Fibroblast of pulmonary artery (primary cell): ENCODE measurements around the gene TMEM63C.

Experiments used
- DNase-seq: peaks from one replicate; pipeline ENCODE4 v3.0.0-alpha.2; 2010; ENCODE audit warnings: low read depth
- H3K4me3 ChIP-seq: replicated peaks from 2 replicates; pipeline ENCODE4 v1.5.1; 2011; ENCODE audit warnings: low read depth, mild to moderate bottlenecking, control low read depth, low read length, moderate library complexity
- TF ChIP-seq, protein P1 (sequence below): IDR thresholded peaks from 2 replicates; pipeline ENCODE4 v1.5.1; 2011; ENCODE audit warnings: mild to moderate bottlenecking, control low read depth, low read length, inconsistent platforms; ENCODE audit errors: missing control alignments

The TMEM63C gene

DNA sequence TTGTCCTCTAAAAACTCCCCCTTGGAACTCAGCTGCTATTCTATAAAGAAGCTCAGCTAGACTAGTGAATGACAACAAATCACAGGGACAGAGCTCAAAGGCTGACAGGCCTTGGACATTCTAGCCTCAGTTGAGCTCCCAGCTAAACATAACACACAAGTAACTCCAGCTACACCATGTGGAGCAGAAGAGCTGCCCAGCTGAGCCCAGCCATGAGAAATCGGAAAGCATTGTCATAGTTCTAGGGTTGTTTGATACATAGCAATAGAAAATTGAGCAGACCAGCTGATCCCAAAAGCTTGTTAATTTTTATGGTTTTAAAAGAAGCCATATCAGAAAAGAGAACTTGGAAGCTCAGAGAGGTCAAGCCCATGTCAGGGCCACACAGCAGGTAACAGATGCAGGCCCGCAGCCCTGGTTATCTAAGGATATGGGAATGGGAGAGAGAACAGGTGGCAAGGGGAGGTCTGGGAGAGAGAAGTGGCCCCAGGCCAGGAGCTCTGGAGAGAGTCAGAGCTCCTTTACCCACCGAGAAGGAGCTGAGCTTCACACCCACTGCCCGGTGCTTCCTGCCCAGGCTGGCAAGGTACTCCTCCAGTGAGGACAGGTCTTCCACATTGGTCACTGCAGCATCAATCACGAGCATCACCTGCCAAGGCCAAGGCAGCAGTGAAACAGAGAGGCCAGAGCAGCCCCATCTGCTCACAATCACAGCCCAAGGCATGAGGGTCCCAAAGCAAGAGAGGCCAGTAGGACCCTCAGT, 86.5 kb downstream of the TMEM63C start:
- TF ChIP-seq, protein P1, sequence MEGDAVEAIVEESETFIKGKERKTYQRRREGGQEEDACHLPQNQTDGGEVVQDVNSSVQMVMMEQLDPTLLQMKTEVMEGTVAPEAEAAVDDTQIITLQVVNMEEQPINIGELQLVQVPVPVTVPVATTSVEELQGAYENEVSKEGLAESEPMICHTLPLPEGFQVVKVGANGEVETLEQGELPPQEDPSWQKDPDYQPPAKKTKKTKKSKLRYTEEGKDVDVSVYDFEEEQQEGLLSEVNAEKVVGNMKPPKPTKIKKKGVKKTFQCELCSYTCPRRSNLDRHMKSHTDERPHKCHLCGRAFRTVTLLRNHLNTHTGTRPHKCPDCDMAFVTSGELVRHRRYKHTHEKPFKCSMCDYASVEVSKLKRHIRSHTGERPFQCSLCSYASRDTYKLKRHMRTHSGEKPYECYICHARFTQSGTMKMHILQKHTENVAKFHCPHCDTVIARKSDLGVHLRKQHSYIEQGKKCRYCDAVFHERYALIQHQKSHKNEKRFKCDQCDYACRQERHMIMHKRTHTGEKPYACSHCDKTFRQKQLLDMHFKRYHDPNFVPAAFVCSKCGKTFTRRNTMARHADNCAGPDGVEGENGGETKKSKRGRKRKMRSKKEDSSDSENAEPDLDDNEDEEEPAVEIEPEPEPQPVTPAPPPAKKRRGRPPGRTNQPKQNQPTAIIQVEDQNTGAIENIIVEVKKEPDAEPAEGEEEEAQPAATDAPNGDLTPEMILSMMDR, result no peak
- H3K4me3 ChIP-seq, result no peak overlapping the region

DNA sequence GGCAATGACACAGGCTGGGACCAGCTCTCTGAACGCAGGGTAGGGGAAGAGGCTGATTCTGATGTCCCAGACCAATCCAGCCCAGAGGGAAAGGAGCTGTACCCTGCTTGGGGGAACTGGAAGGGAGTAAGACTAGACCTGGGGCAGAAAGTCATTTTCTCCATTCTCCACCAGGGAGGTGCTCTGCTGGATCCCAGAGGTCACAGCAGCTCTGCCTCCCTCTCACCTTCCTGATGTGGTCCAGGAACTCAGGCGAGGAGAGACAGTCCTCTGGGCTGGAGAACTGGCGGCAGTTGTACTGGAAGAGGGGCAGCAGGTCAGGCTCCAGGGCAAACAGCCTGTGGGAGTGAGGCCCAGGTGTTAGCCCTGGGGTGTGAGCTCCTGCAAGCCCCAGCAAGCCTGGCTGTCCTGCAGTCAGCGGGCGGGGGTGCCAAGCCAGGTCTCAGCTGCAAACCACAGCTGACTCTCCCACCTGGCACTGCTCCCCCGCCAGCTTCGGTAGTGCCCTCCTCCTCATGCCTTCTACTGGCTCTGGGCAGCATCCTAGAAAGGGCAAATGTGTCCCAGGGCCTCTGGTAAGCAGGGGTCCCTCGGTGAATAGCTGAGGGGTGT, 87.5 kb downstream of the TMEM63C start:
- TF ChIP-seq, protein P1, result no peak
- H3K4me3 ChIP-seq, result no peak overlapping the region
- DNase-seq, result no peak

More for the DNA sequence above, 86.5 kb downstream of the TMEM63C start:
- no peak for DNase-seq

DNA sequence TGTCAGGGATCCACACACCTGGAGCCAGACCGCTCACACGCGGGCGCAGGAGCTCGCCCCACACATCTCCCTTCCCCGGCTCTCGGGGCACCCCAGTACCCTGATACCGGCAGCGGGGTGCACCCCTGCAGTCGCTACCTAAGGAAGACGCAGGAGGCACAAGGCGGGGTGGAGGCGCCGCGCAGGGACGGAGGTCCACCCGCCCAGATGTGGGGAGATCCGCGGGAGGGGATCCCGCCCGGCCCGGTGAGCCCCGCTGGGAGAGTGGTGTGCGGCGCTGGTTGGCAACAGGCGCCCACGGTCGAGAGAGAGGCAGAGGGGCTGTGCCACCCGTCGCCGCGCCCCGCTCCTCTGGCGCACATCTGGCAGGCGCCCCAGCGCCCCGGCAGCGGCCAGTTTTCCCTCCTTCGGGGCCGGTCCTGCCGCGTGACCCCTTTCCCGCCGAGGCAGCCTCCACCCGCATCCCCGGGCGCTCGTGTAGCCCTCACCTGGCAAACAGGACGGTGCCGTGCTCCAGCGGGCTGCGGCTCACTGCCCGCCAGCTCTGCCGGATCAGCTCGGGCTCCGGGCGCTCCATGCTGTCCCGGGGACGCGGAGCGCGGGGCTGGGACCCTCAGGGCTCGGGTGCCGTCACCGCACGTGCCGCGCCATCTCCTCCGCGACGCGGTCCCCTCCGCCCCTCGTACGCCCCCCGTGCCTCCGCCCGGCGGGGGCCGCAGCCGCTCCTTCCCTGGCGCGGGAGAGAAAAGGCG, 88.9 kb downstream of the TMEM63C start:
- DNase-seq, result no peak
- H3K4me3 ChIP-seq, result no peak overlapping the region

DNA sequence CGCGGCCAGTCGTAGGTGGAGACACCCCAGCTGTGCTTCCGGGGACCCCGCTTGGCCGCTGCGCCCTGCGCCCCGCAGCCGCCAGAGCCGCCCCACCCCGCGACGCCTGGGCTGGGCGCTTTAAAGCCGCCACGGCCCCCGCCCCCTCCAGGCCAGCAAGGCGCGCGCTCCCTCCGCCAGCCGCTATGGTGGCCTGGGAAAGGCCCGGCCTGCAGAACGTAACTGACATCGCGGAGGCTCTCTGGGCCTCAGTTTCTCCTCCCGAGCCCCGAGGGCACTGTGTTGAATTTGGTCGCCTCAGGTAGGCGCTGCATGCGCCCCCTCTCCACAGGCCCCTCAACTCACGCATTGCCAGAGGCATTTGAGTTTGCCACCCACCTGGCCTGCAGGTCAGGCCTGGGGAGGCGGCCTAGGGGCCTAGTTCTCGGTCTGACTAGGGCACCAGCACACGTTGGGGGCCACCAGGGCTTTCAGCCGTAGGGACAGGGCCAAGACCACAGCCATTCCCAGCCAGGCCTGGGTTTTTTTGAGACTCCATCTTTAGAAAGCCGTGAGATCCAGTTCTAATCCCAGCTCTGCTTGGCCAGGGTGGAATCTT, 89.6 kb downstream of the TMEM63C start, which contains the start of gene NGB:
TSS of gene NGB (minus strand) at position 94 of the 598 bp plus-strand sequence. CDS start 269 bp downstream, outside the sequence.
- no peak within 1 kb of the TSS for H3K4me3 ChIP-seq
- TF ChIP-seq, protein P1, result no peak
- DNase-seq, result no peak

More for the DNA sequence above, 88.9 kb downstream of the TMEM63C start:
- TF ChIP-seq, protein P1, result no peak

GRCh38 chr14:77272261-77272660, 90.7 kb downstream of the TMEM63C start:
- TF ChIP-seq, protein P1, result no peak
- no peak for DNase-seq
- H3K4me3 ChIP-seq, result no peak overlapping the region

GRCh38 chr14:77273796-77274195, 92.2 kb downstream of the TMEM63C start:
- TF ChIP-seq, protein P1, result no peak
- no peak for DNase-seq
- H3K4me3 ChIP-seq, result no peak overlapping the region
